Left lung (tissue), 10 donors: ENCODE results near the gene ELF5. TPM values are rescaled to one million over a fixed set of nuclear protein-coding genes. Genes with fewer than 3 reads are reported as not detected.
A peak's percentile ranks its signal among the peaks of the same experiment; 100 is the strongest.

Source experiments
- ATAC-seq: fragments of 200-7000 bp; cut with Tn5 transposase; one replicate; pipeline ENCODE4 v1.9.1; 2020; ENCODE audit warnings: moderate library complexity
- DNase-seq, 4 donors: peaks; one replicate each; pipeline ENCODE4 v3.0.0-alpha.2; 2013 to 2020
- H3K27ac ChIP-seq, 2 donors: fragments of 200-600 bp; sonication (generic) in 1 of 2; one replicate each; pipeline versions ENCODE4 v1.5.0 to v1.8.0; 2020 to 2021
- H3K27me3 ChIP-seq, 2 donors: fragments of 200-600 bp; sonication (generic) in 1 of 2; one replicate each; pipeline versions ENCODE4 v1.5.0 to v1.8.0; 2020 to 2021
- H3K36me3 ChIP-seq, 2 donors: fragments of 200-600 bp; sonication (generic) in 1 of 2; one replicate each; pipeline versions ENCODE4 v1.5.0 to v1.8.0; 2020 to 2021
- H3K4me1 ChIP-seq, 2 donors: fragments of 200-600 bp; one replicate each; pipeline ENCODE4 v1.8.0; 2021
- H3K4me3 ChIP-seq, 2 donors: fragments of 200-600 bp; sonication (generic) in 1 of 2; one replicate each; pipeline versions ENCODE4 v1.5.0 to v1.8.0; 2020 to 2021; ENCODE audit warnings: mild to moderate bottlenecking in 1 of 2
- H3K9me3 ChIP-seq, 2 donors: fragments of 200-600 bp; sonication (generic) in 1 of 2; one replicate each; pipeline versions ENCODE4 v1.5.0 to v1.8.0; 2020 to 2021
- CTCF ChIP-seq, 2 donors: fragments of 200-600 bp; sonication (generic) in 1 of 2; IDR thresholded peaks; one replicate each; pipeline versions ENCODE4 v1.5.0 to v1.8.0; 2021; ENCODE audit warnings: antibody characterized with exemption in 2 of 2
- intact Hi-C, 2 donors: fragments of 100-400 bp; cut with DNase I; formaldehyde crosslinking; loops; one replicate each; pipeline versions ENCODE4 v1.11.2 to v1.14.2; 2022
- polyA plus RNA-seq, 6 donors: library from polyadenylated mRNA; unstranded; fragments of 120-200 nt; gene quantifications; one replicate each; pipeline ENCODE4 v1.2.1, GENCODE V29; 2013; ENCODE audit not compliant: insufficient read length in 6 of 6
- total RNA-seq, 2 donors: library from RNA; stranded (reverse); fragmentation: NEBNext Ultra II Directional; extraction: Animal tissue kit (Norgen Biotek cat#: 25700); gene quantifications; one replicate each; pipeline ENCODE4 v1.2.1, GENCODE V29; 2021
- donor health status: DM: no; HTN: yes; CAD: no.
- donor health status: DM: no; HTN: no; CAD: no.

Gene ELF5
- total and polyA plus RNA-seq, 8 donors, result 5.1 to 41.7 (median 28.4) TPM

DNA sequence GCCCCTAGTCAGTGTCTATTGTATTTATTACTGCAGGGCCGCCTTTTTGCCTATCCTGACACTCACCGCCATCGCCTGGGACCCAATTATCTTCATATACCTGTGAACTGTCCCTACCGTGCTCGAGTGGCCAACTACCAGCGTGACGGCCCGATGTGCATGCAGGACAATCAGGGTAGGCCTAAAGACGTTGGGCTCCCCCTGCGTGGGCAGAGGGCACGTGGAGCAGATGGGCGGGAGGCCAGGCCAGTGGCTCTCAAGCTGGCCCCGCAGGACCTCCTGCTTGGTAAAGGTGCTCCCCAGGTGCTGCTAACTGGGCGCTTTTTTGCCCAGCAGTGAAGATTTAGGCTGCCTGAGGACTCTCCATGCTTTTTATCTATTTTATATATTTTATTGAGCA is 52.4 kb downstream of the ELF5 start:
- TF ChIP-seq CTCF (IDR thresholded peaks at IDR 0.05), result no peak
- Histone ChIP-seq H3K9me3 (peaks cover 0 to 6% of the 10 kb centered on the region in 2 donors), H3K36me3 (peaks cover 4 to 100% of the 10 kb centered on the region in 2 donors), H3K4me3 (no peak overlapping the region), H3K27me3 (no peaks in the 10 kb centered on the region), H3K4me1 (no peaks in the 10 kb centered on the region), H3K27ac (no peak overlapping the region)
- intact Hi-C loops, result no loop called here
- DNase-seq (no peak), ATAC-seq (no peak)

GRCh38 chr11:34460278-34460677 is 53.3 kb downstream of the ELF5 start:
- H3K4me3 ChIP-seq, result no peak overlapping the region
- intact Hi-C loops, result no loop called here
- H3K36me3 ChIP-seq, result peaks cover 4 to 99% of the 10 kb centered on the region in 2 donors
- H3K4me1 ChIP-seq, result no peaks in the 10 kb centered on the region
- H3K9me3 ChIP-seq, result no peaks in the 10 kb centered on the region
- H3K27ac ChIP-seq, result no peak overlapping the region
- DNase-seq (peak in 2 of 4 donors; percentile 39 to 57), ATAC-seq (no peak)
- H3K27me3 ChIP-seq, result no peaks in the 10 kb centered on the region
- no peak for TF ChIP-seq CTCF (IDR thresholded peaks at IDR 0.05)

DNA sequence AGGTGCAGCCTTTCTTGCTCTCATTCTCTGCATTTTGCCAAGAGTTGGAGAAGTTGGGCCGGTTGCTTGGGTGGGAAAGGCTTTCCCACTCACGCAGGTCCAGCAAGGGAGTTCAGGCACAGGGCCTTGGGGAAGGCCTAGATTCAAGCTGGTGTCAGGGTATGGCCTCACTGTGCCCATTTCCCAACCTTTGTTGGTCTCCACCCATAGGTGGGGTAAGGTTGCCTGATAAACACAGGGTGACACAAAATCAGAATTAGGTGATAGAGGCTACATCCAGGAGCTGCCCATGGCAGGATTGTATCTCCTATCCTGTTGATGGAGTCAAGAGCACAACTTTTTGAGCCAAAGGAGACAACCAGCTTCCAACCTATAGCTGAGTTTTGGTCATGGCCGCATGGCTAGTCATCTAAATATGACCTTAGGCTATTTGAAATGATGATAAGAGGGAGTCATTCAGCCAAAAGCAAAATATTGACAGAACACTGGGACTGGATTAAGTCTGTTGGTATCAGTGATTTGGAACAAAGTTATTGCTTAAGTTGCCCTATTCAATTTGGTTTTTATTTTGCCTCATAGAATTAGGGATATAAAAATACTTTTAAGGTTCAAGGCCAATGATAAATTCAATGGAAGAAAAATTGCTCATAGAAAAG is 54.0 kb downstream of the ELF5 start:
- Histone ChIP-seq H3K36me3 (peaks cover 4 to 99% of the 10 kb centered on the region in 2 donors), H3K27me3 (no peaks in the 10 kb centered on the region), H3K9me3 (no peaks in the 10 kb centered on the region), H3K27ac (no peak overlapping the region), H3K4me3 (no peak overlapping the region), H3K4me1 (no peaks in the 10 kb centered on the region)
- intact Hi-C loops, result no loop called here
- no peak for DNase-seq
- no peak for ATAC-seq
- TF ChIP-seq CTCF (IDR thresholded peaks at IDR 0.05), result no peak

GRCh38 chr11:34458525-34458924 is 55.1 kb downstream of the ELF5 start:
- Histone ChIP-seq H3K36me3 (peaks cover 4 to 99% of the 10 kb centered on the region in 2 donors), H3K4me3 (no peak overlapping the region), H3K9me3 (no peaks in the 10 kb centered on the region), H3K27me3 (no peaks in the 10 kb centered on the region), H3K27ac (no peak overlapping the region), H3K4me1 (no peaks in the 10 kb centered on the region)
- DNase-seq, result no peak
- TF ChIP-seq CTCF (IDR thresholded peaks at IDR 0.05), result no peak
- ATAC-seq, result no peak
- intact Hi-C loops, result no loop called here

- ATAC-seq, result no peak
- no peaks in the 10 kb centered on the region for H3K27me3 ChIP-seq
Measured at GRCh38 chr11:34457607-34458006, 56.0 kb downstream of the ELF5 start.

More at GRCh38 chr11:34457607-34458006, 56.0 kb downstream of the ELF5 start:
- DNase-seq, result no peak
- Histone ChIP-seq H3K27ac (no peak overlapping the region), H3K4me1 (no peaks in the 10 kb centered on the region), H3K9me3 (no peaks in the 10 kb centered on the region), H3K4me3 (no peak overlapping the region), H3K36me3 (peaks cover 4 to 99% of the 10 kb centered on the region in 2 donors)
- TF ChIP-seq CTCF (IDR thresholded peaks at IDR 0.05), result no peak
- intact Hi-C loops, result no loop called here
